Neural cell (in vitro differentiated cells): ENCODE data around the gene PROSER2. TPM values are rescaled to one million over a fixed set of nuclear protein-coding genes. Genes with fewer than 3 reads are reported as not detected.

Experiments
- H2AFZ ChIP-seq: fragments of 200-600, 300-800 bp; sonication (generic), shearing (Covaris generic); 2 replicates; pipeline ENCODE4 v1.6.0; 2014; ENCODE audit warnings: low read depth, mild to moderate bottlenecking, antibody characterized with exemption, low read length, moderate library complexity
- H3F3A ChIP-seq: fragments of 200-600 bp; shearing (Covaris generic); 2 replicates; pipeline ENCODE4 v1.6.1; 2016; ENCODE audit warnings: mild to moderate bottlenecking, moderate library complexity, mixed read lengths, antibody characterized with exemption, low read length; ENCODE audit not compliant: insufficient read depth, poor library complexity, severe bottlenecking
- H3K27ac ChIP-seq: fragments of 200-600, 300-800 bp; sonication (generic), shearing (Covaris generic); 2 replicates; pipeline ENCODE4 v1.5.1; 2014; ENCODE audit warnings: mild to moderate bottlenecking, low read length, moderate library complexity
- H3K27me3 ChIP-seq: fragments of 300-800, 200-600 bp; sonication (generic), shearing (Covaris generic); 2 replicates; pipeline ENCODE4 v1.6.0; 2014; ENCODE audit warnings: mild to moderate bottlenecking, low read depth, low read length, moderate library complexity; ENCODE audit not compliant: insufficient read depth
- H3K36me3 ChIP-seq: fragments of 300-800, 200-600 bp; sonication (generic), shearing (Covaris generic); 2 replicates; pipeline ENCODE4 v1.5.1; 2014; ENCODE audit warnings: mild to moderate bottlenecking, antibody characterized with exemption, low read length, moderate library complexity; ENCODE audit not compliant: insufficient read depth
- H3K4me2 ChIP-seq: fragments of 300-800, 200-600 bp; sonication (generic), shearing (Covaris generic); 2 replicates; pipeline ENCODE4 v1.6.0; 2014; ENCODE audit warnings: mild to moderate bottlenecking, low read length
- H3K4me3 ChIP-seq: fragments of 300-800, 200-600 bp; sonication (generic), shearing (Covaris generic); 2 replicates; pipeline ENCODE4 v1.5.1; 2014; ENCODE audit warnings: mild to moderate bottlenecking, low read length, moderate library complexity
- H3K79me2 ChIP-seq: fragments of 200-600 bp; shearing (Covaris generic); replicated peaks from 2 replicates; pipeline ENCODE4 v1.6.0; 2014; ENCODE audit warnings: mild to moderate bottlenecking, low read length, moderate library complexity; ENCODE audit not compliant: insufficient read depth
- H3K9ac ChIP-seq: fragments of 300-800, 200-600 bp; sonication (generic), shearing (Covaris generic); 2 replicates; pipeline ENCODE4 v1.6.1; 2016; ENCODE audit warnings: mild to moderate bottlenecking, low read length, mixed read lengths
- H3K9me2 ChIP-seq: fragments of 200-600 bp; shearing (Covaris generic); 2 replicates; pipeline ENCODE4 v1.6.1; 2016; ENCODE audit warnings: mild to moderate bottlenecking, low read length, mixed read lengths; ENCODE audit not compliant: insufficient read depth
- H3K9me3 ChIP-seq: fragments of 200-600, 300-800 bp; sonication (generic), shearing (Covaris generic); 2 replicates; pipeline ENCODE4 v1.6.1; 2016; ENCODE audit warnings: mild to moderate bottlenecking, mixed run types, low read length, moderate library complexity, mixed read lengths
- H4K20me1 ChIP-seq: fragments of 200-600 bp; shearing (Covaris generic); 2 replicates; pipeline ENCODE4 v1.6.1; 2016; ENCODE audit warnings: mild to moderate bottlenecking, mixed run types; ENCODE audit not compliant: insufficient read depth
- EP300 ChIP-seq: fragments of 450-650 bp; conservative IDR thresholded peaks from 2 replicates; pipeline ENCODE4 v1.6.1; 2014; ENCODE audit warnings: antibody characterized with exemption, mild to moderate bottlenecking, moderate library complexity; ENCODE audit not compliant: poor library complexity, severe bottlenecking
- EZH2 ChIP-seq: fragments of 200-600, 300-800 bp; shearing (Covaris generic), sonication (generic); IDR thresholded peaks from 2 replicates; pipeline ENCODE4 v1.6.1; 2014; ENCODE audit warnings: antibody characterized with exemption, low read length, borderline replicate concordance, mild to moderate bottlenecking; ENCODE audit not compliant: insufficient read depth, poor library complexity, severe bottlenecking
- MXI1 ChIP-seq: fragments of 450-650 bp; conservative IDR thresholded peaks from 2 replicates; pipeline ENCODE4 v1.6.1; 2014; ENCODE audit warnings: antibody characterized with exemption, mild to moderate bottlenecking; ENCODE audit not compliant: poor library complexity, severe bottlenecking
- POLR2AphosphoS5 ChIP-seq: IDR thresholded peaks from 2 replicates; pipeline ENCODE4 v1.6.1; 2012
- RAD21 ChIP-seq: fragments of 450-650 bp; conservative IDR thresholded peaks from 2 replicates; pipeline ENCODE4 v1.6.1; 2014; ENCODE audit warnings: antibody characterized with exemption, mild to moderate bottlenecking, moderate library complexity
- SMC3 ChIP-seq: fragments of 450-650 bp; conservative IDR thresholded peaks from 2 replicates; pipeline ENCODE4 v1.6.1; 2014; ENCODE audit warnings: antibody characterized with exemption, mild to moderate bottlenecking, moderate library complexity; ENCODE audit not compliant: poor library complexity
- TAF1 ChIP-seq: IDR thresholded peaks from 2 replicates; pipeline ENCODE4 v1.6.1; 2012; ENCODE audit warnings: low read depth
- polyA plus RNA-seq: library from polyadenylated mRNA; depleted of rRNA; stranded (reverse); fragments of >200 nt; gene quantifications from 2 replicates; pipeline ENCODE4 v1.2.3, GENCODE V29; 2014
- TF ChIP-seq, protein P1 (sequence below): IDR thresholded peaks from 2 replicates; pipeline ENCODE4 v1.6.1; 2012; ENCODE audit warnings: borderline replicate concordance
- TF ChIP-seq, protein P2 (sequence below): fragments of 450-650 bp; IDR thresholded peaks from 2 replicates; pipeline ENCODE4 v1.5.1; 2014; ENCODE audit warnings: antibody characterized with exemption, mild to moderate bottlenecking, moderate library complexity; ENCODE audit not compliant: poor library complexity, severe bottlenecking

Gene PROSER2
- polyA plus RNA-seq, 1 donor from 2014 or later: 1.1 TPM

DNA sequence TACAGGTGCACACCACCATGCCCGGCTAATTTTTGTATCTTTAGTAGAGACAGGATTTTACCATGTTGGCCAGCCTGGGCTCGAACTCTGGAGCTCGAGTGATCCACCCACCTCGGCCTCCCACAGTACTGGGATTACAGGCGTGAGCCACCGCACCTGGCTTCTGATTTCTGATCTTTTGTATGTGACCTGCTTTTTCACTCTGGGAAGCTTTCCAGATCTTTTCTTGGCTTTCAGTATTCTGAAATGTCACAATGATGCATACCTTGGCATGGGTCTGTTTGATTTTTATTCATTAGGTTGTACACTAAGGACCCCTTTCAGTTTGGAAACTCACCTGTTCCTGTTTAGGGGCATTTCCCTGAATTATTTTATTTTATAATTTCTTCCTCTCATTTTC, 41.6 kb downstream of the PROSER2 start:
- Histone ChIP-seq H3K36me3 (no peaks in the 10 kb centered on the region), H3F3A (no peaks in the 10 kb centered on the region), H3K9me3 (no peaks in the 10 kb centered on the region), H4K20me1 (no peaks in the 10 kb centered on the region), H3K9me2 (no peaks in the 10 kb centered on the region), H3K4me3 (no peak overlapping the region), H3K9ac (no peak overlapping the region), H2AFZ (no peak overlapping the region), H3K79me2 (no peaks in the 10 kb centered on the region), H3K27ac (no peak overlapping the region), H3K27me3 (no peaks in the 10 kb centered on the region), H3K4me2 (no peak overlapping the region)
- TF ChIP-seq EZH2 (no peak), TAF1 (no peak), EP300 (no peak), RAD21 (no peak), POLR2AphosphoS5 (no peak), SMC3 (no peak)
- TF ChIP-seq, protein P1, sequence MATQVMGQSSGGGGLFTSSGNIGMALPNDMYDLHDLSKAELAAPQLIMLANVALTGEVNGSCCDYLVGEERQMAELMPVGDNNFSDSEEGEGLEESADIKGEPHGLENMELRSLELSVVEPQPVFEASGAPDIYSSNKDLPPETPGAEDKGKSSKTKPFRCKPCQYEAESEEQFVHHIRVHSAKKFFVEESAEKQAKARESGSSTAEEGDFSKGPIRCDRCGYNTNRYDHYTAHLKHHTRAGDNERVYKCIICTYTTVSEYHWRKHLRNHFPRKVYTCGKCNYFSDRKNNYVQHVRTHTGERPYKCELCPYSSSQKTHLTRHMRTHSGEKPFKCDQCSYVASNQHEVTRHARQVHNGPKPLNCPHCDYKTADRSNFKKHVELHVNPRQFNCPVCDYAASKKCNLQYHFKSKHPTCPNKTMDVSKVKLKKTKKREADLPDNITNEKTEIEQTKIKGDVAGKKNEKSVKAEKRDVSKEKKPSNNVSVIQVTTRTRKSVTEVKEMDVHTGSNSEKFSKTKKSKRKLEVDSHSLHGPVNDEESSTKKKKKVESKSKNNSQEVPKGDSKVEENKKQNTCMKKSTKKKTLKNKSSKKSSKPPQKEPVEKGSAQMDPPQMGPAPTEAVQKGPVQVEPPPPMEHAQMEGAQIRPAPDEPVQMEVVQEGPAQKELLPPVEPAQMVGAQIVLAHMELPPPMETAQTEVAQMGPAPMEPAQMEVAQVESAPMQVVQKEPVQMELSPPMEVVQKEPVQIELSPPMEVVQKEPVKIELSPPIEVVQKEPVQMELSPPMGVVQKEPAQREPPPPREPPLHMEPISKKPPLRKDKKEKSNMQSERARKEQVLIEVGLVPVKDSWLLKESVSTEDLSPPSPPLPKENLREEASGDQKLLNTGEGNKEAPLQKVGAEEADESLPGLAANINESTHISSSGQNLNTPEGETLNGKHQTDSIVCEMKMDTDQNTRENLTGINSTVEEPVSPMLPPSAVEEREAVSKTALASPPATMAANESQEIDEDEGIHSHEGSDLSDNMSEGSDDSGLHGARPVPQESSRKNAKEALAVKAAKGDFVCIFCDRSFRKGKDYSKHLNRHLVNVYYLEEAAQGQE: no peak

DNA sequence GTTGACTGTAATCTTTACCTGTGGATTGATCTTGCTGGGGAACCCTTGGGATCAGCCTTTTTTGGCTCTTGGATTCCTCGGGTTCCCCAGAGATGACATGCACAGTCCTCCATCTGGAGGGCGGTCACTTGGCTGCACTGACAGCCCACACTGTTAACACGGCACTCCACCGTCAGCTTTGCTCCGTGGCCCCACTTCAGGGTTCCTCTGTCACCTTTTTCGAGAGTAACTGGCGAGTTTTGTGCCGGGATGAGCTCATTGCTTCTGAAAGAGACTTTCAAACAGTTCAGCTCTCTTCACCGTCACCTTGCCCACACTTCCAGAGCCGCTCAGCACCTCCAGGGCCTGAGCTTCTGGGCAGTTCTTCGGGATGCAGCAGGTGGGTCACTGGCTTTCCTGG, 42.4 kb downstream of the PROSER2 start:
- H3K4me2 ChIP-seq: no peak overlapping the region
- H3K27me3 ChIP-seq: no peaks in the 10 kb centered on the region
- no peaks in the 10 kb centered on the region for H4K20me1 ChIP-seq
- no peaks in the 10 kb centered on the region for H3K9me3 ChIP-seq
- H2AFZ ChIP-seq: no peak overlapping the region
- no peaks in the 10 kb centered on the region for H3F3A ChIP-seq
- TF ChIP-seq EP300: no peak
- TF ChIP-seq, protein P2, sequence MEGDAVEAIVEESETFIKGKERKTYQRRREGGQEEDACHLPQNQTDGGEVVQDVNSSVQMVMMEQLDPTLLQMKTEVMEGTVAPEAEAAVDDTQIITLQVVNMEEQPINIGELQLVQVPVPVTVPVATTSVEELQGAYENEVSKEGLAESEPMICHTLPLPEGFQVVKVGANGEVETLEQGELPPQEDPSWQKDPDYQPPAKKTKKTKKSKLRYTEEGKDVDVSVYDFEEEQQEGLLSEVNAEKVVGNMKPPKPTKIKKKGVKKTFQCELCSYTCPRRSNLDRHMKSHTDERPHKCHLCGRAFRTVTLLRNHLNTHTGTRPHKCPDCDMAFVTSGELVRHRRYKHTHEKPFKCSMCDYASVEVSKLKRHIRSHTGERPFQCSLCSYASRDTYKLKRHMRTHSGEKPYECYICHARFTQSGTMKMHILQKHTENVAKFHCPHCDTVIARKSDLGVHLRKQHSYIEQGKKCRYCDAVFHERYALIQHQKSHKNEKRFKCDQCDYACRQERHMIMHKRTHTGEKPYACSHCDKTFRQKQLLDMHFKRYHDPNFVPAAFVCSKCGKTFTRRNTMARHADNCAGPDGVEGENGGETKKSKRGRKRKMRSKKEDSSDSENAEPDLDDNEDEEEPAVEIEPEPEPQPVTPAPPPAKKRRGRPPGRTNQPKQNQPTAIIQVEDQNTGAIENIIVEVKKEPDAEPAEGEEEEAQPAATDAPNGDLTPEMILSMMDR: no peak
- TF ChIP-seq, protein P1: no peak
- TF ChIP-seq RAD21: no peak
- TF ChIP-seq EZH2: no peak
- no peak for TF ChIP-seq TAF1
- TF ChIP-seq POLR2AphosphoS5: no peak
- no peak for TF ChIP-seq SMC3
- TF ChIP-seq MXI1: no peak
- H3K79me2 ChIP-seq: no peaks in the 10 kb centered on the region
- no peaks in the 10 kb centered on the region for H3K9me2 ChIP-seq
- no peak overlapping the region for H3K9ac ChIP-seq
- H3K4me3 ChIP-seq: no peak overlapping the region
- no peaks in the 10 kb centered on the region for H3K36me3 ChIP-seq
- H3K27ac ChIP-seq: no peak overlapping the region
